CD4-positive, alpha-beta T cell treated with Interleukin-21 for 1 hour (primary cell): ENCODE measurements around the gene PTPRN2.
A peak's percentile ranks its signal among the peaks of the same experiment; 100 is the strongest.
"Not testable (repeated sequence)": the region's sequence is repeated elsewhere in the genome, so short reads cannot be mapped to it uniquely, and the experiment has no call there.

Source experiments
- DNase-seq: peaks from one replicate; pipeline ENCODE4 v3.0.0-alpha.2; 2020

PTPRN2 gene

GRCh38 chr7:157903296-157903695, 684.3 kb downstream of the PTPRN2 start:
- no peak for DNase-seq

- not testable (repeated sequence) for DNase-seq
Observed at GRCh38 chr7:157901816-157902610, 685.6 kb downstream of the PTPRN2 start.

- DNase-seq = no peak
Observed at GRCh38 chr7:157901166-157901565, 686.5 kb downstream of the PTPRN2 start.

GRCh38 chr7:157900556-157900955, 687.1 kb downstream of the PTPRN2 start:
- DNase-seq = no peak

- DNase-seq = no peak
Observed at GRCh38 chr7:157900011-157900410, 687.6 kb downstream of the PTPRN2 start.

- DNase-seq = no peak
Observed at GRCh38 chr7:157898802-157899505, 688.7 kb downstream of the PTPRN2 start.

GRCh38 chr7:157898261-157898660, 689.4 kb downstream of the PTPRN2 start:
- DNase-seq = no peak

- no peak for DNase-seq
Observed at GRCh38 chr7:157897681-157898080, 689.9 kb downstream of the PTPRN2 start.

- DNase-seq = no peak
Observed at GRCh38 chr7:157896774-157897555, 690.7 kb downstream of the PTPRN2 start.

- DNase-seq = not testable (repeated sequence)
Observed at GRCh38 chr7:157896376-157896675, 691.3 kb downstream of the PTPRN2 start.

GRCh38 chr7:157895520-157896375, 691.9 kb downstream of the PTPRN2 start:
- no peak for DNase-seq

GRCh38 chr7:157895098-157895497, 692.5 kb downstream of the PTPRN2 start:
- not testable (repeated sequence) for DNase-seq

- DNase-seq = no peak
Observed at GRCh38 chr7:157893535-157894044, 694.0 kb downstream of the PTPRN2 start.

GRCh38 chr7:157892751-157893523, 694.7 kb downstream of the PTPRN2 start:
- DNase-seq = no peak

GRCh38 chr7:157890921-157891401, 696.7 kb downstream of the PTPRN2 start:
- DNase-seq = peak; percentile 6

GRCh38 chr7:157889480-157889879, 698.1 kb downstream of the PTPRN2 start:
- DNase-seq = no peak

- DNase-seq = no peak
Observed at GRCh38 chr7:157888579-157888978, 699.0 kb downstream of the PTPRN2 start.

GRCh38 chr7:157887400-157887799, 700.2 kb downstream of the PTPRN2 start:
- no peak for DNase-seq

- no peak for DNase-seq
Observed at GRCh38 chr7:157886711-157887110, 700.9 kb downstream of the PTPRN2 start.

- no peak for DNase-seq
Observed at GRCh38 chr7:157886266-157886665, 701.4 kb downstream of the PTPRN2 start.

- no peak for DNase-seq
Observed at GRCh38 chr7:157885140-157885539, 702.5 kb downstream of the PTPRN2 start.
